OCI-LY7 (cell line): ENCODE data around the gene RARB.

ENCODE experiments used
- EZH2phosphoT487 ChIP-seq: fragments of 200-600 bp; sonication (generic); IDR thresholded peaks from 2 replicates; pipeline ENCODE4 v1.6.1; 2018; ENCODE audit warnings: low read depth, borderline replicate concordance, mild to moderate bottlenecking, mixed run types, antibody characterized with exemption, low read length, moderate library complexity, mixed read lengths
- TF ChIP-seq, protein P1 (sequence below): fragments of 200-600 bp; sonication (generic); conservative IDR thresholded peaks from 2 replicates; pipeline ENCODE4 v1.5.1; 2014; ENCODE audit warnings: mild to moderate bottlenecking, antibody characterized with exemption, low read length, moderate library complexity, mixed read lengths

DNA sequence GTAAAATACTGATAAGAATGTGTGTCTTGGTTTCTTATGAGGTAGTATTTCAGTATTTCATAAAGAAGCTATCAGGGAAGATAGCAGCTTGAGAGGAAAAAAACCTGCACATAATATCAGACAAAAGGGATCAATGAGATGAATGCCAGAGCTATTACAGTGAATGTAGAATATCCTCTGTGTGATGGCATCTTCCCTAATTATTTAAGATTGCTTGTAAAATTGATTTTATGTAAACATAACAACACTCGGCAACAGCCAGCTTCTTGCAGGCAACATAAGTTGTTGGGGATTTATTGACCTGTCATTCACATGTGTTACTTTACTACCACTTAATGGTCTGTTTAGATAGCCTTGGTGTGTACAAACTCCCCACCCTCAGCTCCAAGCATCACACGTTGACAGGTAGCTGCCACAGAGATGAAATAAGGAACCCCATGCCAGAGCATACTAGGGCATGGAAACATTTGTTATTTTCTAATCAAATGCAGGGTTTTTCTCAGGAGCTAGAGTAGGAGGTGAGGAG is 49.2 kb upstream of the RARB start:
- TF ChIP-seq, protein P1, sequence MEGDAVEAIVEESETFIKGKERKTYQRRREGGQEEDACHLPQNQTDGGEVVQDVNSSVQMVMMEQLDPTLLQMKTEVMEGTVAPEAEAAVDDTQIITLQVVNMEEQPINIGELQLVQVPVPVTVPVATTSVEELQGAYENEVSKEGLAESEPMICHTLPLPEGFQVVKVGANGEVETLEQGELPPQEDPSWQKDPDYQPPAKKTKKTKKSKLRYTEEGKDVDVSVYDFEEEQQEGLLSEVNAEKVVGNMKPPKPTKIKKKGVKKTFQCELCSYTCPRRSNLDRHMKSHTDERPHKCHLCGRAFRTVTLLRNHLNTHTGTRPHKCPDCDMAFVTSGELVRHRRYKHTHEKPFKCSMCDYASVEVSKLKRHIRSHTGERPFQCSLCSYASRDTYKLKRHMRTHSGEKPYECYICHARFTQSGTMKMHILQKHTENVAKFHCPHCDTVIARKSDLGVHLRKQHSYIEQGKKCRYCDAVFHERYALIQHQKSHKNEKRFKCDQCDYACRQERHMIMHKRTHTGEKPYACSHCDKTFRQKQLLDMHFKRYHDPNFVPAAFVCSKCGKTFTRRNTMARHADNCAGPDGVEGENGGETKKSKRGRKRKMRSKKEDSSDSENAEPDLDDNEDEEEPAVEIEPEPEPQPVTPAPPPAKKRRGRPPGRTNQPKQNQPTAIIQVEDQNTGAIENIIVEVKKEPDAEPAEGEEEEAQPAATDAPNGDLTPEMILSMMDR, result no peak
- TF ChIP-seq EZH2phosphoT487, result no peak
